HG03439 (cell line): Measurements from ENCODE around the gene PARK7.

Experiments used
- ATAC-seq: cut with Tn5 transposase; IDR thresholded peaks from one replicate; pipeline ENCODE4 v1.9.1; 2021; ENCODE audit warnings: mild to moderate bottlenecking, moderate library complexity; ENCODE audit not compliant: unreplicated experiment

The PARK7 gene

GRCh38 chr1:8021676-8022266 lies 60.3 kb downstream of the PARK7 start:
- ATAC-seq, result no peak

- ATAC-seq, result no peak
Observed at GRCh38 chr1:8022395-8023286, 61.1 kb downstream of the PARK7 start.

- no peak for ATAC-seq
Observed at GRCh38 chr1:8023287-8023994, 61.9 kb downstream of the PARK7 start.

- no peak for ATAC-seq
Observed at GRCh38 chr1:8023995-8024313, 62.4 kb downstream of the PARK7 start.

GRCh38 chr1:8024329-8024728 lies 62.8 kb downstream of the PARK7 start:
- ATAC-seq, result no peak

- ATAC-seq, result no peak
Observed at GRCh38 chr1:8025061-8025670, 63.7 kb downstream of the PARK7 start.

GRCh38 chr1:8025671-8026144 lies 64.2 kb downstream of the PARK7 start:
- peak; percentile 33 for ATAC-seq

- peak; percentile 78 for ATAC-seq
Observed at GRCh38 chr1:8026153-8026975, 64.9 kb downstream of the PARK7 start, which contains the start of gene ERRFI1. Gene ERRFI1, minus strand, starts transcription at chr1:8026309. Its CDS starts 10,690 bp downstream, at chr1:8015619.

GRCh38 chr1:8026976-8027747 lies 65.7 kb downstream of the PARK7 start:
- no peak for ATAC-seq

- no peak for ATAC-seq
Observed at GRCh38 chr1:8027748-8028570, 66.4 kb downstream of the PARK7 start.

GRCh38 chr1:8028571-8028910 lies 67.0 kb downstream of the PARK7 start:
- ATAC-seq, result no peak

- ATAC-seq, result no peak
Observed at GRCh38 chr1:8031176-8031785, 69.8 kb downstream of the PARK7 start.

- ATAC-seq, result no peak
Observed at GRCh38 chr1:8032366-8032910, 70.9 kb downstream of the PARK7 start.

GRCh38 chr1:8033322-8033721 lies 71.8 kb downstream of the PARK7 start:
- ATAC-seq, result no peak
